ENCODE results near the gene TCEANC. TPM values are rescaled to one million over a fixed set of nuclear protein-coding genes. Genes with fewer than 3 reads are reported as not detected.
"Not testable (repeated sequence)": the region's sequence is repeated elsewhere in the genome, so short reads cannot be mapped to it uniquely, and the experiment has no call there.

Gene TCEANC
- total RNA-seq, 2 experiments from 2014 or later, result 4.3 to 4.6 TPM

DNA sequence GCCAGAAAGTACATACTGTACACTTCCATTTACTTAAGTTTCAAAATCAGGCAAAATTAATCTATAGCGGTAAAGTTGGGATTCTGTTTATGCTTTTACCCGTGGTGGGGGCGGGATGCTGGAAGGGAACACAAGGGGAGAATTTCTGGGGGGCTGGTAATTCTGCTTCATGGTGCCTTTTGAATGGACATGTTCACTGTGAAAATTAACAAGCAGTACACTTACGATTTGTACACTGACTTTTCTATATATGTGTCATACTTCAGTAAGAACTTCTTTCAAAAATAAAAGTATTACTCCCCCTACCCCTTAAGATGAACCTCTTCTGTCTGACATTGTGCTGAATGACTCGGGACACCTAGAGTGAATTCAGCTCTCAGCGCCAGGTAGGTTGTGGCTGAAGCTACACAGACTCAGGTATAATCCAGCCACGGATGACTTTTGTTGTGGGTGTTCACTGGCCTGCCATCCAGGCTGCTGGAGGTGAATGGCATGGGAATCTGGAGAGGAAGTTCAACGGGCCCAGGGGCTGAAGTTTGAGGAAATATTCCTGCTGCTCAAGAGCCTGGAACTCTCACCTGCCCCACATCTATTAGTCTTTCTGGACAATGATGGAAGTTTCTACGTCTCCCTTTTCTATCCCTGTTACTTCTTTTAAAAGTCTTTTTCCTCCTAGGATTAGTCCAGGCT, 7.3 kb upstream of the TCEANC start:
- Mint-ChIP-seq H3K4me3 (no peak overlapping the region), H3K9me3 (no peaks in the 10 kb centered on the region), H3K27me3 (no peaks in the 10 kb centered on the region), H3K27ac (no peak overlapping the region), H3K36me3 (ENCODE audit: low read depth) (no peaks in the 10 kb centered on the region), H3K4me1 (peaks cover 17% of the 10 kb centered on the region)
- POLR2A ChIA-PET, result interaction anchor here (1.0 to 1.1 kb wide), 2 partner anchors 43 to 695 kb away, joined by 3 to 4 read pairs; partner anchors contain the start of gene RAB9A
- CTCF ChIA-PET, result interaction anchor here (0.7 to 2.1 kb wide), 12 partner anchors 12 to 699 kb away, joined by 3 to 19 read pairs (median 3); partner anchors contain the start of genes GEMIN8 and RAB9A
- DNase-seq, result no peak

DNA sequence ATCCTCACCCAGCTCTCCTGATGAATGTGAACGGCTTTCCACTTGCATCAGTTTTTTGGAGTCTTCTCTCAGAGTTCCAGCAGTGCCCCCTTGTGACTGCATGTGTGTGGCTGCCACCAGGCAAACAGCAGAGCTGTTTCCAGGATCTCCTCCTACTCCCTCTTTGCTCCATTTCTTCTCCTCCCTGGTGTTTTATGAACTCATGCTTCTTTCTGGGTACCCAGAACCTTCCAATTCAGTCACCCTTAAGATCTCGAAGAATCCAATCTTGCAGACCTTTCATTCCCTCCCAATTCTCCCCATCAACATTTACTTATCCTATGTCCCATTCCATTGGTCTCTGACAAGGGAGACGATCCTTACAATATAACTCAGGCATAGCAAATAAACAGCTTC, 6.8 kb upstream of the TCEANC start:
- Mint-ChIP-seq H3K27me3 (no peaks in the 10 kb centered on the region), H3K4me3 (no peak overlapping the region), H3K27ac (no peak overlapping the region), H3K9me3 (no peaks in the 10 kb centered on the region), H3K4me1 (peaks cover 17% of the 10 kb centered on the region), H3K36me3 (ENCODE audit: low read depth) (no peaks in the 10 kb centered on the region)
- POLR2A ChIA-PET, result interaction anchor here (1.0 to 1.1 kb wide), 2 partner anchors 43 to 696 kb away, joined by 3 to 4 read pairs; partner anchors contain the start of gene RAB9A
- CTCF ChIA-PET, result interaction anchor here (0.6 to 2.1 kb wide), 14 partner anchors 12 to 699 kb away, joined by 3 to 19 read pairs (median 3); partner anchors contain the start of genes GEMIN8 and RAB9A
- DNase-seq, result peak; percentile 35

DNA sequence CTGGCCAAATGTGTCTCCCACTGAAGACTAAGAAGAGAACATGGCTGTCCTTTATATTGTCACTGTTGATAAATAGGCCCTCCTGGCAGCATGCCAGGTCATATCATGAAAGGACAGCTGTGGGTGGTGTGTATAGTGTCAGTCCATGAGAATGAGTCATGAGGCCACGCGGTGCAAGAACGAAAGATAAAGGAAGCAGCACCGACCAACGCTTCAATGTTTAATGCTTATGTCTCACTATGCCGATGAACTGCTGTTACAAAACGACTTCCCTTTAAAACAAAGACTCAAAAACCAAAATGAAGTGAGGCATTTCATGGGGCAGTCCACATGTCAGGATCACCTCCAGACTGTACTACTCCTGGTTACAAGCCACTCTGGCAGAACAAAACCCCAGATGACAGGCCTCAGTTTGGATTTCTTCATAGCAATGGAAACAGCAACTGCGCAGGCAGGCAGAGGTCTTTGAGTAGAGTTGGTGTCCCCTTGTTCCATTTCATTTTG, 5.2 kb upstream of the TCEANC start:
- POLR2A ChIA-PET, result interaction anchor here (1.4 kb wide), 1 partner anchor 87 kb away, joined by 4 read pairs; the partner anchor contains the start of genes OFD1 and TRAPPC2
- Mint-ChIP-seq H3K27me3 (no peaks in the 10 kb centered on the region), H3K27ac (peak overlapping the region; percentile 86), H3K36me3 (ENCODE audit: low read depth) (no peaks in the 10 kb centered on the region), H3K9me3 (no peaks in the 10 kb centered on the region), H3K4me1 (peaks cover 26% of the 10 kb centered on the region), H3K4me3 (no peak overlapping the region)
- CTCF ChIA-PET, result no interaction called here
- peak; percentile 68 for DNase-seq

DNA sequence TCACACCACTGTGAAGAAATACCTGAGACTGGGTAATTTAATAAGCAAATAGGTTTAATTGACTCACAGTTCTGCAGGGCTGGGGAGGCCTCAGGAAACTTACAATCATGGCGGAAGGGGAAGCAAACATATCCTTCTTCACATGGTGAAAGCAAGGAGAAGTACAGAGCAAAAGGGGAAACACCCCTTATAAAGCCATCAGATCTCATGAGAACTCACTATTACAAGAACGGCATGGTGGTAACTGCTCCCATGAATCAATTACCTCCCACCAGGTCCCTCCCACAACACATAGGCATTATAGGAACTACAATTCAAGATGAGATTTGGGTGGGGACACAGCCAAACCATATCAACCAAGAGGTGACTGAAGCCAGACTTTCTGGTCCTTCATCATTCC, 4.6 kb upstream of the TCEANC start:
- CTCF ChIA-PET, H3K27ac Mint-ChIP-seq: not testable (repeated sequence)

DNA sequence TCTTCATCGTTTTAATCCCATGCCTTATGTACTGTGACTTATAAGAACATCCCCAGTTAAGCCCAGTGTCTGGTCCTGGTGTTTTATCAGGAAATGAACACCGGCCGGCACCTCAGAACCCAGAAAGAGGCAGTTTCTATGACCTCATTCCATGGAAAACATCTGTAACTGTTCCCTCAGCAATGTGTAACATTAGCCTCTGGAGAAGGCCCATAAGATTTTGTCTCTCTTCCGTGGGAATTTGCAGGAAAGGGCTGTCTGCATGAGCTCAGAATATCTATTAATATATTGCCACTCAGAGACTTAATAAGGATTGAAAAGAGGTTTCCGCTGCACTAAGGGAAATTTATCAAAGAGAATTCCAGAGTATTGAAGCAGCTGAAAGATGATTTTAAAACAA, 3.1 kb upstream of the TCEANC start:
- Mint-ChIP-seq H3K9me3 (no peaks in the 10 kb centered on the region), H3K4me1 (peaks cover 34% of the 10 kb centered on the region), H3K4me3 (no peak overlapping the region), H3K36me3 (ENCODE audit: low read depth) (no peaks in the 10 kb centered on the region), H3K27ac (no peak overlapping the region), H3K27me3 (no peaks in the 10 kb centered on the region)
- DNase-seq, result no peak
- POLR2A ChIA-PET, result no interaction called here
- CTCF ChIA-PET, result interaction anchor here (1.4 kb wide), 1 partner anchor 143 kb away, joined by 4 read pairs; no protein-coding TSS in a partner anchor

More for the DNA sequence above, 4.6 kb upstream of the TCEANC start:
- peaks cover 26% of the 10 kb centered on the region for H3K4me1 Mint-ChIP-seq
- DNase-seq; H3K9me3 Mint-ChIP-seq; POLR2A ChIA-PET; H3K27me3 Mint-ChIP-seq; H3K4me3 Mint-ChIP-seq; H3K36me3 Mint-ChIP-seq (ENCODE audit: low read depth): not testable (repeated sequence)

DNA sequence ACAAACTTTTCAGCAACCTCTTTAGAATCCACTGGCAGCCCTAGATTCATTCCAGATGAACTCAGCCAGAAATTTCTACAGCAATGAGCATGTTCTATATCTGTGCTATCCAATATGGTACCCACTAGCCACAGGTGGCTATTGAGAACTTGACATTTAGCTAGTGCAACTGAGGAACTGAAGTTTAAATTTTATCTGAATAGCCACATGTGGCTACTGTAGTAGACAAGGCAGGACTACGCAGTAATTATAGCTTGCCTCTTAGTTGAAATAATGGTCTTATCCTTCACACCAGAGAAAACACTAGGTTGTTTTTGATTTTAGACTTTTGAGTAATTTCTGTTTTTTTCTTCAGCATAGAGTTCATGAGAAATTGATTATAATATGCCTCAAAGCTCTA, 2.6 kb upstream of the TCEANC start:
- Mint-ChIP-seq H3K36me3 (ENCODE audit: low read depth) (peaks cover 4% of the 10 kb centered on the region), H3K27me3 (no peaks in the 10 kb centered on the region)

DNA sequence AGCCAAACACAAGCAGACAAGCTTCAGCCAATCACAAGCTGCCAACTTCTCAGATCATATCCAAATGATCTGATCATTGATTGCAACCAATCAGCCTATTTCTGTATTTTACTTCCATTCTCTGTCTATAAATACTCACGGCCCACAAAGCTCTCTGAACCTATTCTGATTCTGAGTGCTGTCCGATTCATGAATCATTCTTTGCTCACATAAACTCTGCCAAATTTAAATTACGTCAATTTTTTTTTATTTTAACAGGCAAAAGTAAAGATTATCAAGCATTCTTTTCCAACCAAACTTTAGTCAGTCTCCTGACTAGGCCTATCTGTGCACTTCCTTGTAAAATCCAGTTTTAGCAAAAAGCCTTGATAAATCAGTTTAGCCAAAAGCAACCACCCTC, 1.8 kb upstream of the TCEANC start:
- Mint-ChIP-seq H3K4me1 (peaks cover 38% of the 10 kb centered on the region), H3K27ac (no peak overlapping the region), H3K36me3 (ENCODE audit: low read depth) (peaks cover 7% of the 10 kb centered on the region), H3K4me3 (no peak overlapping the region), H3K27me3 (no peaks in the 10 kb centered on the region), H3K9me3 (no peaks in the 10 kb centered on the region)
- DNase-seq, result no peak
- ChIA-PET POLR2A (no interaction called here), CTCF (interaction anchor here (0.8 to 1.4 kb wide), 2 partner anchors 144 to 880 kb away, joined by 3 to 4 read pairs; no protein-coding TSS in a partner anchor)

More for the DNA sequence above, 2.6 kb upstream of the TCEANC start:
- no peak for DNase-seq
- no peak overlapping the region for H3K4me3 Mint-ChIP-seq
- no peaks in the 10 kb centered on the region for H3K9me3 Mint-ChIP-seq
- H3K4me1 Mint-ChIP-seq, result peaks cover 39% of the 10 kb centered on the region
- no peak overlapping the region for H3K27ac Mint-ChIP-seq
- ChIA-PET POLR2A (no interaction called here), CTCF (interaction anchor here (0.8 to 1.4 kb wide), 2 partner anchors 143 to 879 kb away, joined by 3 to 4 read pairs; no protein-coding TSS in a partner anchor)

DNA sequence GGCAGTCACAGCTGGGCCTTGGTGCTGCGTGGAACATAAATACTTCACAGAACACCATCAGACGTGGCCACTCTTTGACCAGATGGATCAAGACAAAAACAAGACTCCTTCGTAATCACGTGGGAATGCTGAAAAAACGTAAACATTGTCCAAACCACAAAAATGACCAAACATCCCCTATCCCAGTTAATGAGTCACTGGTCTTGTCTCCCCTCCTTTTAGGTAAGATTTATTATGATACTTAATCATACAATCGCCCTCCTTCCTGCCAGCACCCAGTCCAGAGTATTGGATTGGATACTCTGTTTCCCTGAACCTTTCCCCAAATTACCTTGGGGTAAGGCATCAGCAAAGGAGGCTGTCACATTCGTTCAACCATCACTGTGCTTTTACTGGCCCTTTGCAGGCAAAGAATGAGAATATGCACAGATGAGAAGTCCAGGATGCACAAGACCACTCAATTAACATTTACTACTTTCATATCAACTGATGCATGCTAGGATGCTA, 601 bp upstream of the TCEANC start:
- peaks cover 9% of the 10 kb centered on the region for H3K36me3 Mint-ChIP-seq (ENCODE audit: low read depth)
- ChIA-PET CTCF (interaction anchor here (0.5 to 1.9 kb wide), 3 partner anchors 10 to 648 kb away, joined by 3 to 5 read pairs (median 4); no protein-coding TSS in a partner anchor), POLR2A (interaction anchor here (1.4 to 2.1 kb wide), 7 partner anchors 10 to 674 kb away, joined by 3 to 15 read pairs (median 5); partner anchors contain the start of genes GEMIN8, OFD1 and TRAPPC2)
- H3K9me3 Mint-ChIP-seq, result no peaks in the 10 kb centered on the region
- no peaks in the 10 kb centered on the region for H3K27me3 Mint-ChIP-seq
- peak overlapping the region; percentile 85 for H3K4me3 Mint-ChIP-seq
- H3K4me1 Mint-ChIP-seq, result peaks cover 32% of the 10 kb centered on the region
- DNase-seq, result no peak
- peak overlapping the region; percentile 96 for H3K27ac Mint-ChIP-seq

DNA sequence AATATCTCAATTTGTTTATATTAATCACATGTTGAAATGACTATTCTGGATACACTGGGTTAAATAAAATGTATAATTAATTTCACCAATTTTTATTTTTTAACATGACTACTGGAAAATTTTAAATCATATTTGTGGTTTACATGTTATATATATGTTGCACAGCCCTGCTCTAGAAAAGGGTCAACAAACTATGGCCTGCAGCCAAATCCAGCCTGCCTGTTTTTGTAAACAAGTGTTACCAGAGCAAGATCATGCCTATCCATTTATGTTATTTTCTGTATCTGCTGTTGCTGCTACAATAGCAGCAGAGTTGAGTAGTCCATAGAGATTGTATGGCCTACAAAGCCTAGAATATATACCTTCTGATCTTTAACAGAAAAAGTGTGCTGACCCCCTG, 1.2 kb downstream of the TCEANC start:
- DNase-seq, result no peak
- H3K4me1 Mint-ChIP-seq, result peaks cover 33% of the 10 kb centered on the region
- no peaks in the 10 kb centered on the region for H3K27me3 Mint-ChIP-seq
- H3K27ac Mint-ChIP-seq, result peak overlapping the region; percentile 96
- no peak overlapping the region for H3K4me3 Mint-ChIP-seq
- CTCF ChIA-PET, result interaction anchor here (1.2 to 1.9 kb wide), 4 partner anchors 82 to 562 kb away, joined by 3 to 6 read pairs (median 5); no protein-coding TSS in a partner anchor
- peaks cover 9% of the 10 kb centered on the region for H3K36me3 Mint-ChIP-seq (ENCODE audit: low read depth)
- POLR2A ChIA-PET, result interaction anchor here (1.4 to 2.1 kb wide), 6 partner anchors 8 to 676 kb away, joined by 3 to 15 read pairs (median 6); partner anchors contain the start of genes GEMIN8, OFD1 and TRAPPC2
- no peaks in the 10 kb centered on the region for H3K9me3 Mint-ChIP-seq

DNA sequence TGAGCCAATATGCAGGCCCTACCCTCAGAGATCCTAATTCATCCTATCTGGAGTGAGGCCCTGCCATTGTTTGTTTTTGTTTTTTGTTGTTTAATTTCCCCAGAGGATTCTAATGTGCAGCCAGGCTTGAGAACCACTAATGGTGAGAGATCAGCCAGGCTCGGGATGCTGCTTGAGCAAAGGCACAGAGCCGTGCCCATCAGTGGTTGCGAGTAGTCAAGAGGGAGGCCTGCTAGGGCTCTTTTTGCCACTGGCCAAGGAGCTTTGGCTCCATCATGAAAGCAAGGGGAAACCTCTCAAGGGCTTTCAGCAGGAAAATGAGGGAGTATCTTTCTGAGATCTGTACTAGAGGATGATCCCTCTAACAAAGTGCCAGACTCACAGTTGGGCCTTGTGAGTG, 2.7 kb downstream of the TCEANC start:
- CTCF ChIA-PET, result interaction anchor here (1.4 kb wide), 1 partner anchor 33 kb away, joined by 3 read pairs; the partner anchor contains the start of gene RAB9A

DNA sequence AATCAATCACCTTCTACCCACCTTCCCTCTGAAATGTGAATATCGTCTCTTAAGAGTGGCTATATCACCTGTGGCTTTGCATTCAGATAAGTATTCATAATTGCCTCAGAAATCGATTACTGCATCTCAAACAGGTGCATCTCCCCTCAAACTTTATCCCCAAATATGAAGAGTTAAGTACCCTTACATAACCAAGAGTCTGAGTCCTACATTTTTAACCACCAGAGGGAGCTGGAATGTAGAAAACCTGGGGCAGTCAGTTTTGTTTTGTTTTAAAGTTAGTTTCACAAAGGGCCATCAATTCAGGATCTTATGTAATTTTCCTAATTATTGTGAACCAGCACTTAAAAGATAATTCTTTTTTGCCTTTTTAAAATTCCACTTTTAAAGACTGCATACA, 5.7 kb downstream of the TCEANC start:
- H3K27ac Mint-ChIP-seq, result no peak overlapping the region
- H3K36me3 Mint-ChIP-seq (ENCODE audit: low read depth), result peaks cover 27% of the 10 kb centered on the region
- no peak for DNase-seq
- ChIA-PET CTCF (interaction anchor here (1.5 kb wide), 1 partner anchor 96 kb away, joined by 3 read pairs; no protein-coding TSS in a partner anchor), POLR2A (interaction anchor here (1.2 kb wide), 1 partner anchor 30 kb away, joined by 3 read pairs; the partner anchor contains the start of gene RAB9A)
- H3K9me3 Mint-ChIP-seq, result no peaks in the 10 kb centered on the region
- peaks cover 40% of the 10 kb centered on the region for H3K4me1 Mint-ChIP-seq
- no peak overlapping the region for H3K4me3 Mint-ChIP-seq
- H3K27me3 Mint-ChIP-seq, result no peaks in the 10 kb centered on the region

More for the DNA sequence above, 2.7 kb downstream of the TCEANC start:
- no peak for DNase-seq
- no peak overlapping the region for H3K4me3 Mint-ChIP-seq
- H3K4me1 Mint-ChIP-seq, result peaks cover 36% of the 10 kb centered on the region
- no peaks in the 10 kb centered on the region for H3K9me3 Mint-ChIP-seq
- H3K27me3 Mint-ChIP-seq, result no peaks in the 10 kb centered on the region
- H3K36me3 Mint-ChIP-seq (ENCODE audit: low read depth), result peaks cover 13% of the 10 kb centered on the region
- POLR2A ChIA-PET, result interaction anchor here (0.8 kb wide), 1 partner anchor 374 kb away, joined by 3 read pairs; the partner anchor contains the start of gene GEMIN8
- no peak overlapping the region for H3K27ac Mint-ChIP-seq

DNA sequence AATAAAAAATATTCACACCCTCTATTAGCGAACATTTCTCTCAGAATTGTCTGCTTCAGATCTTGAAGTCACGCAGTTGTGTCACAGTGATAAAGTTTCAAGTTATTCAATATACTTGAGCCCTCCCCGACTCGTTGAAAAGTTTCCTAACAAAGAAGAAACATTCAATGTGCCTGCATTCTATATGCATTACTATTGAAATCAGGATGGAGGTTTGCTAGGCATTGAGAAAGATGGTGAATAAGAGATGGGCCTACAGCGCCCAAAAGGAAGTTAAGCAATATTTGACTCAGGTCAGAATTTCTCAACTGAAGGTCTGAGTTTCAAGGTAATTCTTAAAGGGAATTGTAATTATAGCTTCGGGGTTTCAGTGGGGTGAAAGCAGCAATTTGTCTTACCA, 6.1 kb downstream of the TCEANC start:
- Mint-ChIP-seq H3K27me3 (no peaks in the 10 kb centered on the region), H3K36me3 (ENCODE audit: low read depth) (peaks cover 27% of the 10 kb centered on the region), H3K4me3 (no peak overlapping the region), H3K4me1 (peaks cover 40% of the 10 kb centered on the region), H3K9me3 (no peaks in the 10 kb centered on the region), H3K27ac (no peak overlapping the region)
- ChIA-PET CTCF (interaction anchor here (1.5 kb wide), 1 partner anchor 96 kb away, joined by 3 read pairs; no protein-coding TSS in a partner anchor), POLR2A (interaction anchor here (1.2 kb wide), 1 partner anchor 29 kb away, joined by 3 read pairs; the partner anchor contains the start of gene RAB9A)
- DNase-seq, result no peak
